GM18498 (cell line): ENCODE results near the gene AMOTL1.
A peak's percentile ranks its signal among the peaks of the same experiment; 100 is the strongest.

Source experiments
- ATAC-seq: cut with Tn5 transposase; IDR thresholded peaks from one replicate; pipeline ENCODE4 v1.9.1; 2021; ENCODE audit warnings: mild to moderate bottlenecking, moderate library complexity; ENCODE audit not compliant: unreplicated experiment

The AMOTL1 gene

GRCh38 chr11:94767291-94767690, 865 bp upstream of the AMOTL1 start:
- no peak for ATAC-seq

- ATAC-seq, result peak; percentile 41
These were observed 716 bp downstream of the AMOTL1 start for GRCh38 chr11:94768602-94769541.

- no peak for ATAC-seq
These were observed 1.7 kb downstream of the AMOTL1 start for GRCh38 chr11:94769880-94770279.

- no peak for ATAC-seq
These were observed 2.5 kb downstream of the AMOTL1 start for GRCh38 chr11:94770563-94771120.

GRCh38 chr11:94771390-94771789, 3.2 kb downstream of the AMOTL1 start:
- ATAC-seq, result no peak

GRCh38 chr11:94771951-94772350, 3.8 kb downstream of the AMOTL1 start:
- ATAC-seq, result no peak

GRCh38 chr11:94773842-94774241, 5.7 kb downstream of the AMOTL1 start:
- no peak for ATAC-seq

- no peak for ATAC-seq
These were observed 6.2 kb downstream of the AMOTL1 start for GRCh38 chr11:94774345-94774744.

GRCh38 chr11:94775567-94776327, 7.6 kb downstream of the AMOTL1 start:
- no peak for ATAC-seq

GRCh38 chr11:94776351-94777321, 8.5 kb downstream of the AMOTL1 start:
- ATAC-seq, result no peak

GRCh38 chr11:94780432-94780831, 12.3 kb downstream of the AMOTL1 start:
- ATAC-seq, result no peak

GRCh38 chr11:94781837-94782236, 13.7 kb downstream of the AMOTL1 start:
- ATAC-seq, result no peak

- ATAC-seq, result no peak
These were observed 14.3 kb downstream of the AMOTL1 start for GRCh38 chr11:94782446-94782845.

- no peak for ATAC-seq
These were observed 16.7 kb downstream of the AMOTL1 start for GRCh38 chr11:94784884-94785283.

- ATAC-seq, result no peak
These were observed 17.4 kb downstream of the AMOTL1 start for GRCh38 chr11:94785509-94785908.

GRCh38 chr11:94786264-94787126, 18.3 kb downstream of the AMOTL1 start:
- ATAC-seq, result peak; percentile 71

- ATAC-seq, result no peak
These were observed 19.6 kb downstream of the AMOTL1 start for GRCh38 chr11:94787801-94788200.

- no peak for ATAC-seq
These were observed 20.2 kb downstream of the AMOTL1 start for GRCh38 chr11:94788396-94788795.

- ATAC-seq, result no peak
These were observed 22.0 kb downstream of the AMOTL1 start for GRCh38 chr11:94790197-94790596.
